Activated T-cell treated with anti-CD3 and anti-CD28 coated beads for 48 hours (primary cell): ENCODE data around the gene STK32A.

Experiments
- DNase-seq: peaks from one replicate; pipeline ENCODE4 v3.0.0-alpha.2; 2020; ENCODE audit warnings: low read depth

The STK32A gene

GRCh38 chr5:147426640-147427327 is 192.0 kb downstream of the STK32A start:
- DNase-seq, result no peak

- DNase-seq, result no peak
Observed at GRCh38 chr5:147427521-147428401, 192.9 kb downstream of the STK32A start.

GRCh38 chr5:147430628-147431027 is 195.8 kb downstream of the STK32A start:
- DNase-seq, result no peak

GRCh38 chr5:147431586-147431985 is 196.8 kb downstream of the STK32A start:
- DNase-seq, result no peak

- no peak for DNase-seq
Observed at GRCh38 chr5:147432323-147432722, 197.5 kb downstream of the STK32A start.

GRCh38 chr5:147434049-147434448 is 199.2 kb downstream of the STK32A start:
- no peak for DNase-seq

- no peak for DNase-seq
Observed at GRCh38 chr5:147436596-147436995, 201.8 kb downstream of the STK32A start.

GRCh38 chr5:147437161-147437596 is 202.4 kb downstream of the STK32A start:
- DNase-seq, result no peak
